Activated CD4-positive, alpha-beta T cell treated with anti-CD3 and anti-CD28 coated beads for 4 hours (primary cell): ENCODE results near the gene KSR1.

Experiments
- DNase-seq, 2 donors: peaks; one replicate each; pipeline ENCODE4 v3.0.0-alpha.2; 2020

Gene KSR1

GRCh38 chr17:27558341-27558740 lies 102.1 kb downstream of the KSR1 start:
- DNase-seq, result no peak

GRCh38 chr17:27558842-27559505 lies 102.7 kb downstream of the KSR1 start:
- DNase-seq, result no peak

- no peak for DNase-seq
Observed at GRCh38 chr17:27559506-27560481, 103.5 kb downstream of the KSR1 start.

GRCh38 chr17:27560668-27561067 lies 104.4 kb downstream of the KSR1 start:
- no peak for DNase-seq

GRCh38 chr17:27562777-27563455 lies 106.7 kb downstream of the KSR1 start:
- DNase-seq, result no peak

GRCh38 chr17:27563532-27563931 lies 107.3 kb downstream of the KSR1 start:
- DNase-seq, result no peak

- no peak for DNase-seq
Observed at GRCh38 chr17:27564463-27564862, 108.2 kb downstream of the KSR1 start.

GRCh38 chr17:27565874-27566670 lies 109.8 kb downstream of the KSR1 start:
- DNase-seq, result peak in 1 of 2 donors; percentile 16

GRCh38 chr17:27566671-27567562 lies 110.7 kb downstream of the KSR1 start:
- DNase-seq, result no peak

GRCh38 chr17:27567563-27567859 lies 111.3 kb downstream of the KSR1 start:
- no peak for DNase-seq

GRCh38 chr17:27568216-27568615 lies 112.0 kb downstream of the KSR1 start:
- no peak for DNase-seq

GRCh38 chr17:27568811-27569210 lies 112.6 kb downstream of the KSR1 start:
- no peak for DNase-seq

GRCh38 chr17:27569257-27569722 lies 113.0 kb downstream of the KSR1 start:
- DNase-seq, result peak; percentile 37 to 46

GRCh38 chr17:27569884-27570577 lies 113.8 kb downstream of the KSR1 start:
- no peak for DNase-seq

GRCh38 chr17:27570578-27570914 lies 114.3 kb downstream of the KSR1 start:
- no peak for DNase-seq

GRCh38 chr17:27571563-27572352 lies 115.5 kb downstream of the KSR1 start:
- DNase-seq, result no peak

GRCh38 chr17:27572665-27573064 lies 116.4 kb downstream of the KSR1 start:
- peak in 1 of 2 donors; percentile 21 for DNase-seq

- DNase-seq, result no peak
Observed at GRCh38 chr17:27573548-27573947, 117.3 kb downstream of the KSR1 start.

- no peak for DNase-seq
Observed at GRCh38 chr17:27573971-27574525, 117.8 kb downstream of the KSR1 start.
